A673 (cell line): ENCODE results near the gene CYP2J2. TPM values are rescaled to one million over a fixed set of nuclear protein-coding genes. Genes with fewer than 3 reads are reported as not detected.

Source experiments
- BruUV-seq: library from RNA; stranded (reverse); fragments of 400-500 nt; replicated peaks from 2 replicates; lab custom pipeline; 2021; lab: Mats Ljungman, UMichigan
- CTCF ChIA-PET: fragments of 300-600 bp; sonication (Branson Sonifier 250); formaldehyde crosslinking; loops from one replicate; lab custom pipeline; 2022; ENCODE audit warnings: antibody characterized with exemption; lab: Charles Lee
- POLR2A ChIA-PET: fragments of 300-600 bp; sonication (Branson Sonifier 250); formaldehyde crosslinking; loops from one replicate; lab custom pipeline; 2022; ENCODE audit warnings: antibody characterized with exemption; ENCODE audit not compliant: low non-redundant PET; lab: Charles Lee
- DNase-seq: peaks from one replicate; pipeline ENCODE4 v3.0.0-alpha.2; 2015; ENCODE audit warnings: low spot score
- H3K27ac ChIP-seq: fragments of 200-600 bp; sonication (generic); 2 replicates; pipeline ENCODE4 v1.5.1; 2016; ENCODE audit warnings: mixed run types, low read depth, mild to moderate bottlenecking, mixed read lengths, antibody characterized with exemption, low read length; ENCODE audit not compliant: poor library complexity, severe bottlenecking
- H3K27me3 ChIP-seq: fragments of 200-600 bp; sonication (generic); replicated peaks from 2 replicates; pipeline ENCODE4 v1.6.1; 2017; ENCODE audit warnings: mixed run types, low read depth, mild to moderate bottlenecking, mixed read lengths, antibody characterized with exemption, low read length; ENCODE audit not compliant: insufficient read depth, poor library complexity
- H3K36me3 ChIP-seq: fragments of 200-600 bp; sonication (generic); 2 replicates; pipeline ENCODE4 v1.6.1; 2016; ENCODE audit warnings: mixed run types, mild to moderate bottlenecking, mixed read lengths, antibody characterized with exemption, low read length; ENCODE audit not compliant: insufficient read depth, poor library complexity, severe bottlenecking
- H3K4me1 ChIP-seq: fragments of 200-600 bp; sonication (generic); 2 replicates; pipeline ENCODE4 v1.6.1; 2017; ENCODE audit warnings: mixed run types, mild to moderate bottlenecking, mixed read lengths, antibody characterized with exemption, low read length; ENCODE audit not compliant: insufficient read depth, poor library complexity, severe bottlenecking
- H3K4me3 ChIP-seq: fragments of 200-600 bp; sonication (generic); 2 replicates; pipeline ENCODE4 v1.5.1; 2016; ENCODE audit warnings: low read depth, mixed run types, mild to moderate bottlenecking, mixed read lengths, low read length; ENCODE audit not compliant: poor library complexity, severe bottlenecking
- H3K9me3 ChIP-seq: fragments of 200-600 bp; sonication (generic); 2 replicates; pipeline ENCODE4 v1.6.1; 2016; ENCODE audit warnings: mixed run types, low read depth, mild to moderate bottlenecking, mixed read lengths, antibody characterized with exemption, low read length; ENCODE audit not compliant: poor library complexity, severe bottlenecking
- EZH2 ChIP-seq: fragments of 200-600 bp; sonication (generic); IDR thresholded peaks from 2 replicates; pipeline ENCODE4 v1.6.1; 2017; ENCODE audit warnings: borderline replicate concordance, low read depth, mild to moderate bottlenecking, mixed read lengths, antibody characterized with exemption, low read length; ENCODE audit not compliant: poor library complexity, severe bottlenecking
- intact Hi-C: fragments of 100-400 bp; cut with micrococcal nuclease; formaldehyde crosslinking; loops from one replicate; pipeline ENCODE4 v1.10.0; 2022; ENCODE audit not compliant: unreplicated experiment
- total RNA-seq: library from RNA; stranded (reverse); gene quantifications from 2 replicates; pipeline ENCODE4 v1.2.3, GENCODE V29; 2021
- TF ChIP-seq, protein P1 (sequence below): fragments of 300-800, 200-600 bp; sonication (generic); conservative IDR thresholded peaks from 2 replicates; pipeline ENCODE4 v1.5.1; 2017; ENCODE audit warnings: low read depth, mild to moderate bottlenecking, antibody characterized with exemption, low read length, moderate library complexity, mixed read lengths

CYP2J2 gene
- total RNA-seq, 1 experiment from 2014 or later, result 1.9 TPM

DNA sequence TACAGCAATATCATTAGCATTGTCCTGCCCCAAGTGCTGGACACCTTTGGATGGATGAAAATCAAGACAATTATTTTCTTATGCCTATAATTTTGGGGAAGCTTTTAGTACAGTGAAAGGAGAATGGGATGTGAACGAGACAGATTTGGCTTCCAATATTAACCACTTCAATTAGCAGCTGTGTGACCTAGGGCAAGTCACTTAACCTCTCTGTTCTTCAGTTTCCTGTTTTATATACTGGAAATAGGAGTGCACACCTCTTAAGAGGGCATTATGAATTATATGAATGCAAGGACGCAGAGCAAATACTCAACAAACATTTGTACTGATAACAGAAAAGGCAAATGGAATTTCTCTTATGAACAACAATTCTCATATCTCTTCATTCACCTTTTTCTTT is 18.5 kb downstream of the CYP2J2 start:
- H3K4me1 ChIP-seq, result no peaks in the 10 kb centered on the region
- CTCF ChIA-PET, result no interaction called here
- BruUV-seq, result no TSS peak

DNA sequence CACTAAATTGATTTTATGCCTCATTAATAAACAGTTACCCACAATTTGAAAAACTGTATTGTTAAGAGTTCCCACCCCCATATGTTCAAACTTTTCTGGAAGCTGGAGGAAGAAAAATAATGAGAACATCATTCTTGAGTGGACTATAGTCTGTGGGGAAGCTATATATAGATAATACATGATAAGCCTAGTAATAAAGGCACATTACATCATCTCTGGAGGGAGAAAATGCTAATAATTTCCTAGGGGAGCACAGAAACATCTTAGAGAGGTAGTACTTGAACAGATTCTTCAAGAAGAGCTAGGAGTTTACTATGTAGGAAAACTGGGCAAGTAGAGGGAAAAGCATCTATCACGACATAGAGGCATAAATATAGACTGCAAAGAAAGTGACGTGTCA is 19.6 kb downstream of the CYP2J2 start:
- Histone ChIP-seq H3K36me3 (no peaks in the 10 kb centered on the region), H3K27ac (no peak overlapping the region), H3K4me1 (no peaks in the 10 kb centered on the region), H3K27me3 (no peaks in the 10 kb centered on the region), H3K4me3 (no peak overlapping the region), H3K9me3 (no peaks in the 10 kb centered on the region)
- DNase-seq, result no peak
- CTCF ChIA-PET, result no interaction called here
- intact Hi-C loops, result no loop called here
- BruUV-seq, result no TSS peak
- POLR2A ChIA-PET, result no interaction called here
- TF ChIP-seq, protein P1, sequence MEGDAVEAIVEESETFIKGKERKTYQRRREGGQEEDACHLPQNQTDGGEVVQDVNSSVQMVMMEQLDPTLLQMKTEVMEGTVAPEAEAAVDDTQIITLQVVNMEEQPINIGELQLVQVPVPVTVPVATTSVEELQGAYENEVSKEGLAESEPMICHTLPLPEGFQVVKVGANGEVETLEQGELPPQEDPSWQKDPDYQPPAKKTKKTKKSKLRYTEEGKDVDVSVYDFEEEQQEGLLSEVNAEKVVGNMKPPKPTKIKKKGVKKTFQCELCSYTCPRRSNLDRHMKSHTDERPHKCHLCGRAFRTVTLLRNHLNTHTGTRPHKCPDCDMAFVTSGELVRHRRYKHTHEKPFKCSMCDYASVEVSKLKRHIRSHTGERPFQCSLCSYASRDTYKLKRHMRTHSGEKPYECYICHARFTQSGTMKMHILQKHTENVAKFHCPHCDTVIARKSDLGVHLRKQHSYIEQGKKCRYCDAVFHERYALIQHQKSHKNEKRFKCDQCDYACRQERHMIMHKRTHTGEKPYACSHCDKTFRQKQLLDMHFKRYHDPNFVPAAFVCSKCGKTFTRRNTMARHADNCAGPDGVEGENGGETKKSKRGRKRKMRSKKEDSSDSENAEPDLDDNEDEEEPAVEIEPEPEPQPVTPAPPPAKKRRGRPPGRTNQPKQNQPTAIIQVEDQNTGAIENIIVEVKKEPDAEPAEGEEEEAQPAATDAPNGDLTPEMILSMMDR, result no peak
- no peak for TF ChIP-seq EZH2

More for the DNA sequence above, 18.5 kb downstream of the CYP2J2 start:
- Histone ChIP-seq H3K36me3 (no peaks in the 10 kb centered on the region), H3K27me3 (no peaks in the 10 kb centered on the region), H3K27ac (no peak overlapping the region), H3K4me3 (no peak overlapping the region), H3K9me3 (no peaks in the 10 kb centered on the region)
- intact Hi-C loops, result no loop called here
- POLR2A ChIA-PET, result no interaction called here
- DNase-seq, result no peak
- TF ChIP-seq EZH2, result no peak
- TF ChIP-seq, protein P1, result no peak

DNA sequence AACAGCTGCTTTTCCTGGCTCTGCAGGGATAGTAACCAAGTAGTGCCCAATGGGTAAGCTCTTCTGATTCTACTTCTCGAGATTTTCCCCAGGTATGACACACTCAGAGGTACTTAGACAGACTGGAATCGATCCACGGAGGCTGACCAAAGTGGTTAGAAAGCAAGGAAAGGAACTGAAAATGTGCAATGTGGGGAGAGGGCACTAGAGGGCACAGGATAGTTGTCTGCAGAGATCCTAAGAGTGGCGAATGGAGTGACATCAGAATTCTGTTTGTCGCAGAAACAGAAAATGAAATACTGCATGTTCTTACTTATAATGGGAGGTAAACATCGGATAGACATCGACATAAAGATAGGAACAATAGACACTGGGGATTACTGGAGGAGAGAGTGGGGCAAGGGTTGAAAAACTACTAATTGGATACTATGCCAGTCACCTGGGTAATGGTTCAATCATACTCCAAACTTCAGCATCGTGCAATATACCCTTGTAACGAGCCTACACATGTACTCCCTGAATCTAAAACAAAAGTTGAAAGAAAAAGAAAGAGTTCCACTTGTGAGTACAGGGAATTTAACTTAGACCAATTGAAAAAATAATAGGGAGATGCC is 23.3 kb downstream of the CYP2J2 start:
- Histone ChIP-seq H3K27ac (no peak overlapping the region), H3K4me3 (no peak overlapping the region), H3K4me1 (no peaks in the 10 kb centered on the region), H3K27me3 (no peaks in the 10 kb centered on the region), H3K9me3 (no peaks in the 10 kb centered on the region), H3K36me3 (no peaks in the 10 kb centered on the region)
- peak; percentile 61 for DNase-seq
- no TSS peak for BruUV-seq
- POLR2A ChIA-PET, result no interaction called here
- TF ChIP-seq, protein P1, result peak; percentile 73
- no peak for TF ChIP-seq EZH2
- CTCF ChIA-PET, result interaction anchor here (1.6 kb wide), 1 partner anchor 44 kb away, joined by 10 read pairs; no protein-coding TSS in a partner anchor
- intact Hi-C loops, result loop anchor here (2.0 kb wide), 1 partner anchor 44 kb away; no protein-coding TSS in a partner anchor
